ENCODE results near the gene PSORS1C2.

The PSORS1C2 gene

GRCh38 chr6:31145386-31145785 lies 6.5 kb upstream of the PSORS1C2 start:
- H3K36me3 ChIP-seq: peaks cover 7 to 58% (median 19%) of the 10 kb centered on the region in 3 donors
- DNase-seq: no peak
- no peak for TF ChIP-seq CTCF (IDR thresholded peaks at IDR 0.05)
- H3K27me3 ChIP-seq: no peaks in the 10 kb centered on the region
- H3K9me3 ChIP-seq: no peaks in the 10 kb centered on the region
- no peak overlapping the region for H3K4me3 ChIP-seq
- intact Hi-C loops (cut with DNase I; ENCODE audit: low total_unique reads): no loop called here
- no peak overlapping the region for H3K27ac ChIP-seq
- peaks cover 0 to 5% (median 1%) of the 10 kb centered on the region in 4 donors for H3K4me1 ChIP-seq

- H3K36me3 ChIP-seq: peaks cover 3 to 54% (median 15%) of the 10 kb centered on the region in 3 donors
- no peak for DNase-seq
- no peaks in the 10 kb centered on the region for H3K9me3 ChIP-seq
- H3K27me3 ChIP-seq: no peaks in the 10 kb centered on the region
- no peak overlapping the region for H3K27ac ChIP-seq
- intact Hi-C loops (cut with DNase I; ENCODE audit: low total_unique reads): no loop called here
- H3K4me3 ChIP-seq: no peak overlapping the region
- TF ChIP-seq CTCF (IDR thresholded peaks at IDR 0.05): no peak
- peaks cover 0 to 5% (median 1%) of the 10 kb centered on the region in 4 donors for H3K4me1 ChIP-seq
Observed at GRCh38 chr6:31144970-31145340, 6.1 kb upstream of the PSORS1C2 start.

GRCh38 chr6:31144296-31144969 lies 5.6 kb upstream of the PSORS1C2 start:
- H3K27ac ChIP-seq: no peak overlapping the region
- no peak overlapping the region for H3K4me3 ChIP-seq
- no peak for DNase-seq
- TF ChIP-seq CTCF (IDR thresholded peaks at IDR 0.05): no peak
- no peaks in the 10 kb centered on the region for H3K27me3 ChIP-seq
- intact Hi-C loops (cut with DNase I; ENCODE audit: low total_unique reads): no loop called here
- no peaks in the 10 kb centered on the region for H3K9me3 ChIP-seq
- peaks cover 0 to 48% (median 10%) of the 10 kb centered on the region in 3 donors for H3K36me3 ChIP-seq
- peaks cover 0 to 5% (median 1%) of the 10 kb centered on the region in 4 donors for H3K4me1 ChIP-seq

- peak overlapping the region in 1 of 2 donors; percentile 25 for H3K27ac ChIP-seq
- no peaks in the 10 kb centered on the region for H3K9me3 ChIP-seq
- no peak overlapping the region for H3K4me3 ChIP-seq
- peaks cover 0 to 5% (median 1%) of the 10 kb centered on the region in 4 donors for H3K4me1 ChIP-seq
- H3K27me3 ChIP-seq: peaks cover 0 to 6% of the 10 kb centered on the region in 2 donors
- intact Hi-C loops (cut with DNase I; ENCODE audit: low total_unique reads): no loop called here
- peak in 1 of 2 donors; percentile 83 for DNase-seq
- TF ChIP-seq CTCF (IDR thresholded peaks at IDR 0.05): no peak
- peaks cover 0 to 40% (median 6%) of the 10 kb centered on the region in 3 donors for H3K36me3 ChIP-seq
Observed at GRCh38 chr6:31143148-31143547, 4.3 kb upstream of the PSORS1C2 start.

GRCh38 chr6:31142361-31142761 lies 3.5 kb upstream of the PSORS1C2 start:
- no peaks in the 10 kb centered on the region for H3K9me3 ChIP-seq
- no peak overlapping the region for H3K4me3 ChIP-seq
- H3K36me3 ChIP-seq: peaks cover 0 to 40% (median 6%) of the 10 kb centered on the region in 3 donors
- H3K27me3 ChIP-seq: peaks cover 0 to 10% of the 10 kb centered on the region in 2 donors
- H3K4me1 ChIP-seq: peaks cover 0 to 13% (median 4%) of the 10 kb centered on the region in 4 donors
- DNase-seq: no peak
- no peak overlapping the region for H3K27ac ChIP-seq
- intact Hi-C loops (cut with DNase I; ENCODE audit: low total_unique reads): no loop called here
- TF ChIP-seq CTCF (IDR thresholded peaks at IDR 0.05): no peak

Measured in tibial artery (tissue), 4 donors.